ENCODE results near the gene SLC6A16. TPM values are rescaled to one million over a fixed set of nuclear protein-coding genes. Genes with fewer than 3 reads are reported as not detected.

SLC6A16 gene
- total RNA-seq, 1 donor from 2014 or later, result 3.5 TPM

DNA sequence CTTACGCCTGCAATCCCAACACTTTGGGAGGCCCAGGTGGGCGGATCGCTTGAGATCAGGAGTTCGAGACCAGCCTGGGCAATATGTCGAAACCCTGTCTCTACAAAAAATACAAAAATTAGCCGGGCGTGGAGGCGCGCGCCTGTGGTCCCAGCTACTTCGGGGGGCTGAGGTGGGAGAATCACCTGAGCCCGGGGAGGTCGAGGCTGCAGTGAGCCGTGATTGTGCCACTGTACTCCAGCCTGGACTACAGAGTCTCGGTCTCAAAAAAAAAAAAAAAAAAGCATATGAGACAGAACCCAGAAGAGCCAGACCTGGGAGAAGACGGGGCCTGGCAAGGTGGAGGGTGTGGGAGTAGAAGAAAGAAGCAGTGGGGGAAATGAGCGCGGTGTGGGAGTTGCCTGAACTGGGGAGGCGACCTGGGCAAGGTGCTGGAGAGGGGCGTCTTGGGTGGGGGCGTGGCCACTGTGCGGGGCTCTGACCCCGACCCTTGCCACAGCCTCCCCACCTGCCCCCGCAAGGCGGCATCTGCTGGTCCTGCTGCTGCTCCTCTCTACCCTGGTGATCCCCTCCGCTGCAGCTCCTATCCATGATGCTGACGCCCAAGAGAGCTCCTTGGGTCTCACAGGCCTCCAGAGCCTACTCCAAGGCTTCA lies 39.2 kb upstream of the SLC6A16 start:
- peaks cover 3% of the 10 kb centered on the region for H3K36me3 Mint-ChIP-seq (ENCODE audit: low read depth)

DNA sequence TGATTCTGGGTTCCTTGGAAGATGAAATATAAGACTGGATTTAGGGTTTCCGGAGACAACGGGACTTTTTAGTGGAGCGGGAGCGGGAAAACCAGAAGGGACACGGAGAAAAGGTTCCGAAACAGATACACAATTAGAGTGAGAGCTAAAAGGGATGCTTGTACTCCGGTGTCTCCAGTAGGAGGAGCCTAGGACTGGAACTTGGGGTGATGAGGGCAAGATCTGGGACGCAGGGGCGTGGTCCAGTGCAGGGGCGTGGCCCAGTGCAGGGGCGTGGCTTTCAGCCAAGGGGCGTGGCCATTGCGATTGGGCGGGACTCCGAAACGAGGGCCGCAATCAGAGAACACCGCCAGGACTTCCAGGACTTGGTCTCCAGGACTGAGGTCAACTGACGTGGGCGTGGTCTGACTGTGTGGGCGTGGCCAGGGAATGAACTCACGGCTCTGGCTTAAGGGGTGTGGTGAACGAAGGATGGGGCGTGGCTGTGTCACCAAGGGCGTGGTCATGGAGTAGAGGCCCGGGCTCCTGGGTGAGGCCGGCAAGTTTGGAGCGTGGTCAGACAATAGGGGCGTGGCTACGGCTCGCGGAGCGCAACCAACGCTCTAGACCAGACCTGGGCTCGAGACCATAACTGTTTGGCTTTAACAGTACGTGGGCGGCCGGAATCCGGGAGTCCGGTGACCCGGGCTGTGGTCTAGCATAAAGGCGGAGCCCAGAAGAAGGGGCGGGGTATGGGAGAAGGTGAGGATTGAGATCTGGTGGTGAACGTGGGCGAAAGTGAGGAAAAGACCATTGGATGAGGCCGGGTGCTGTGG lies 38.5 kb upstream of the SLC6A16 start, which contains the start of gene DKKL1:
TSS of gene DKKL1 (plus strand) at position 610 of the 815 bp plus-strand sequence. CDS start at position 732, 122 bp downstream.
- TF ChIP-seq, protein P1, sequence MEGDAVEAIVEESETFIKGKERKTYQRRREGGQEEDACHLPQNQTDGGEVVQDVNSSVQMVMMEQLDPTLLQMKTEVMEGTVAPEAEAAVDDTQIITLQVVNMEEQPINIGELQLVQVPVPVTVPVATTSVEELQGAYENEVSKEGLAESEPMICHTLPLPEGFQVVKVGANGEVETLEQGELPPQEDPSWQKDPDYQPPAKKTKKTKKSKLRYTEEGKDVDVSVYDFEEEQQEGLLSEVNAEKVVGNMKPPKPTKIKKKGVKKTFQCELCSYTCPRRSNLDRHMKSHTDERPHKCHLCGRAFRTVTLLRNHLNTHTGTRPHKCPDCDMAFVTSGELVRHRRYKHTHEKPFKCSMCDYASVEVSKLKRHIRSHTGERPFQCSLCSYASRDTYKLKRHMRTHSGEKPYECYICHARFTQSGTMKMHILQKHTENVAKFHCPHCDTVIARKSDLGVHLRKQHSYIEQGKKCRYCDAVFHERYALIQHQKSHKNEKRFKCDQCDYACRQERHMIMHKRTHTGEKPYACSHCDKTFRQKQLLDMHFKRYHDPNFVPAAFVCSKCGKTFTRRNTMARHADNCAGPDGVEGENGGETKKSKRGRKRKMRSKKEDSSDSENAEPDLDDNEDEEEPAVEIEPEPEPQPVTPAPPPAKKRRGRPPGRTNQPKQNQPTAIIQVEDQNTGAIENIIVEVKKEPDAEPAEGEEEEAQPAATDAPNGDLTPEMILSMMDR (IDR thresholded peaks at IDR 0.05), result peak; percentile 58
- peaks cover 12% of the 10 kb centered on the region for H3K4me1 Mint-ChIP-seq (ENCODE audit: low read depth)
- H3K27ac Mint-ChIP-seq (ENCODE audit: unreplicated experiment), result no peak within 1 kb of the TSS
- no peaks in the 10 kb centered on the region for H3K9me3 Mint-ChIP-seq (ENCODE audit: low read depth)
- H3K27me3 Mint-ChIP-seq (ENCODE audit: low read depth), result no peaks in the 10 kb centered on the region
- DNase-seq (ENCODE audit: low spot score), result peak; percentile 99
- H3K4me3 Mint-ChIP-seq (ENCODE audit: unreplicated experiment), result no peak within 1 kb of the TSS
- no peaks in the 10 kb centered on the region for H3K36me3 Mint-ChIP-seq (ENCODE audit: low read depth)

More for the DNA sequence above, 39.2 kb upstream of the SLC6A16 start:
- Mint-ChIP-seq H3K27me3 (ENCODE audit: low read depth) (no peaks in the 10 kb centered on the region), H3K4me3 (ENCODE audit: unreplicated experiment) (no peak overlapping the region), H3K9me3 (ENCODE audit: low read depth) (peaks cover 2% of the 10 kb centered on the region), H3K27ac (ENCODE audit: unreplicated experiment) (no peak overlapping the region), H3K4me1 (ENCODE audit: low read depth) (peaks cover 12% of the 10 kb centered on the region)
- TF ChIP-seq, protein P1 (IDR thresholded peaks at IDR 0.05), result no peak
- no peak for DNase-seq (ENCODE audit: low spot score)

- TF ChIP-seq, protein P1 (IDR thresholded peaks at IDR 0.05), result no peak
- no peaks in the 10 kb centered on the region for H3K27me3 Mint-ChIP-seq (ENCODE audit: low read depth)
- H3K27ac Mint-ChIP-seq (ENCODE audit: unreplicated experiment), result no peak overlapping the region
- peaks cover 14% of the 10 kb centered on the region for H3K4me1 Mint-ChIP-seq (ENCODE audit: low read depth)
- no peak overlapping the region for H3K4me3 Mint-ChIP-seq (ENCODE audit: unreplicated experiment)
- H3K36me3 Mint-ChIP-seq (ENCODE audit: low read depth), result peaks cover 4% of the 10 kb centered on the region
- no peaks in the 10 kb centered on the region for H3K9me3 Mint-ChIP-seq (ENCODE audit: low read depth)
- DNase-seq (ENCODE audit: low spot score), result no peak
These were observed 37.9 kb upstream of the SLC6A16 start for GRCh38 chr19:49362929-49363267.

DNA sequence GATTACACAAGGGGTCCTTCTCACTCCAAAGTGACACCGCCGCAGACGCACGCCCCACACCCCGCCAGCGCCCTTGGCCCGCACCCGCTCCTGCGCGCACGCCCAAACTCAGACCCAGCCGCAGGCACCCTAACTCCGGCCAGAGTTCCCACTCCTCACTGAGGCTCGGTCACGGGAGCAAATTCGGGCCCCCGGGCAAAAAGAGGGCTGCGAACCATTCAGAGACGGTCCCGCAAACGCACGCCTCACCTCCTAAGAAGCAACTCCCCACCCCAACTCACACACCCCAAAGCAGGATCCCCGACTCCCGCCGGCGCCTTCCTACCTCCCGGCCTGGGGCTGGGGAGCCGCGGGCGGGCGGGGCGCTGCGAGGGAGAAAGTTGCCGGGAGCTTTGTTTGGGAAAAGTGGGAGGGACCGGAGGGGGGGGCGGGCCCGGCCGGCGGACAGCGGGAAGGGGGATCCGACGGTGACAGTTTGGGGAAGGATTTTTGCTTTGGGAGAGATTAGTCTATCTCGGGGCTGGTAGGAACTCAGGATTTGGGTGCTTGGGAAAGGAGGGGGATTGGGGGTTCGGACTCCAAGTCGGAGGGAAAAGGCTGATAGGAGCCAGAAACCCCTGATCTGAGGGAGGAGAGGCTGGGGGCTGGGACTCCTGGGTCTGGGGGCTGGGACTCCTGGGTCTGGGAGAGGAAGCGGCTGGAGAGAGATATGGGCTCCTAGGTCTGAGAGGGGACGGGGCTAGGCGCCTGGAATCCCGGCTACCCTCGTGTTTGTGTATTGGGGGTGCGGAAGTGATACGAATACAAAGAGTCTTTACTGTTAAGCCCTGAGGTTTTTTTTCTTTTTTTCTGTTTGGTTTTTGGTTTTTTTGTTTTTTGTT lies 37.3 kb upstream of the SLC6A16 start, which contains the start of gene TEAD2:
TSS of gene TEAD2 (minus strand) at position 369 of the 881 bp plus-strand sequence. CDS start 2,341 bp downstream, outside the sequence.
- Mint-ChIP-seq H3K27me3 (ENCODE audit: low read depth) (no peaks in the 10 kb centered on the region), H3K36me3 (ENCODE audit: low read depth) (peaks cover 4% of the 10 kb centered on the region), H3K4me1 (ENCODE audit: low read depth) (peaks cover 17% of the 10 kb centered on the region), H3K4me3 (ENCODE audit: unreplicated experiment) (no peak within 1 kb of the TSS), H3K9me3 (ENCODE audit: low read depth) (no peaks in the 10 kb centered on the region), H3K27ac (ENCODE audit: unreplicated experiment) (no peak within 1 kb of the TSS)
- TF ChIP-seq, protein P1 (IDR thresholded peaks at IDR 0.05), result no peak
- DNase-seq (ENCODE audit: low spot score), result no peak
